IMR-90 (cell line): ENCODE data around the gene FAM98B. TPM values are rescaled to one million over a fixed set of nuclear protein-coding genes. Genes with fewer than 3 reads are reported as not detected.

Experiments
- ATAC-seq: fragments of 200-7000 bp; cut with Tn5 transposase; 2 replicates; pipeline ENCODE4 v1.9.1; 2020; ENCODE audit warnings: low read depth, mild to moderate bottlenecking, moderate library complexity
- BruUV-seq: library from RNA; stranded (reverse); fragments of 400-500 nt; replicated peaks from 2 replicates; lab custom pipeline; 2021; lab: Mats Ljungman, UMichigan
- CTCF ChIA-PET: fragments of 300-600 bp; formaldehyde crosslinking; extraction: SDS; loops from one replicate; lab custom pipeline; 2021; ENCODE audit warnings: antibody characterized with exemption; lab: Yijun Ruan, JAX
- POLR2A ChIA-PET: fragments of 300-600 bp; sonication (Branson Sonifier 250); formaldehyde crosslinking; loops from one replicate; lab custom pipeline; 2022; ENCODE audit warnings: antibody characterized with exemption; ENCODE audit not compliant: unreplicated experiment; lab: Charles Lee
- DNase-seq: peaks from one replicate; pipeline ENCODE4 v3.0.0; 2013
- H2AFZ ChIP-seq: replicated peaks from 2 replicates; pipeline ENCODE3; 2013; ENCODE audit warnings: low read length, mild to moderate bottlenecking; ENCODE audit not compliant: poor library complexity
- H2AK5ac ChIP-seq: 2 replicates; pipeline ENCODE4 v1.6.1; 2013; ENCODE audit warnings: low read depth, low read length, inconsistent platforms
- H2AK9ac ChIP-seq: replicated peaks from 2 replicates; pipeline ENCODE3; 2013; ENCODE audit warnings: mild to moderate bottlenecking, low read depth, low read length, moderate library complexity; ENCODE audit not compliant: poor library complexity
- H2BK120ac ChIP-seq: 2 replicates; pipeline ENCODE4 v1.6.1; 2013; ENCODE audit warnings: low read depth, low read length, inconsistent platforms
- H2BK15ac ChIP-seq: 3 replicates; pipeline ENCODE4 v1.6.1; 2013; ENCODE audit warnings: low read depth, low read length, inconsistent platforms
- H2BK20ac ChIP-seq: 2 replicates; pipeline ENCODE4 v1.6.1; 2013; ENCODE audit warnings: low read depth, mild to moderate bottlenecking, inconsistent platforms, low read length, moderate library complexity
- H2BK5ac ChIP-seq: 2 replicates; pipeline ENCODE4 v1.6.1; 2013; ENCODE audit warnings: mild to moderate bottlenecking, low read depth, low read length, inconsistent platforms; ENCODE audit not compliant: poor library complexity, severe bottlenecking
- H3K14ac ChIP-seq: replicated peaks from 2 replicates; pipeline ENCODE4 v1.6.1; 2013; ENCODE audit warnings: low read depth, low read length, inconsistent platforms
- H3K18ac ChIP-seq: 2 replicates; pipeline ENCODE4 v1.6.1; 2013; ENCODE audit warnings: low read depth, low read length, control low read depth
- H3K23ac ChIP-seq: 2 replicates; pipeline ENCODE4 v1.6.1; 2013; ENCODE audit warnings: low read depth, low read length, inconsistent platforms
- H3K27ac ChIP-seq: 2 replicates; pipeline ENCODE4 v1.5.1; 2013; ENCODE audit warnings: mild to moderate bottlenecking, control low read depth, low read length; ENCODE audit not compliant: insufficient read depth
- H3K27me3 ChIP-seq: 2 replicates; pipeline ENCODE4 v1.6.1; 2013; ENCODE audit warnings: low read length; ENCODE audit not compliant: control insufficient read depth, insufficient read depth
- H3K36me3 ChIP-seq: 2 replicates; pipeline ENCODE4 v1.6.1; 2013; ENCODE audit warnings: low read length, mixed read lengths; ENCODE audit not compliant: control insufficient read depth, insufficient read depth
- H3K4ac ChIP-seq: 2 replicates; pipeline ENCODE4 v1.6.1; 2013; ENCODE audit warnings: low read depth, low read length, inconsistent platforms
- H3K4me1 ChIP-seq: 2 replicates; pipeline ENCODE4 v1.6.1; 2013; ENCODE audit warnings: low read length, mixed read lengths; ENCODE audit not compliant: control insufficient read depth, insufficient read depth
- H3K4me2 ChIP-seq: 2 replicates; pipeline ENCODE4 v1.6.1; 2013; ENCODE audit warnings: low read depth, mild to moderate bottlenecking, control low read depth, low read length, moderate library complexity
- H3K4me3 ChIP-seq: 2 replicates; pipeline ENCODE4 v1.5.1; 2013; ENCODE audit warnings: low read depth, mild to moderate bottlenecking, control low read depth, low read length, moderate library complexity; ENCODE audit not compliant: insufficient read depth
- H3K56ac ChIP-seq: 2 replicates; pipeline ENCODE4 v1.6.1; 2013; ENCODE audit warnings: low read length, inconsistent platforms; ENCODE audit not compliant: insufficient read depth; ENCODE audit errors: extremely low read depth
- H3K79me1 ChIP-seq, 2 experiments: 2 replicates each; pipeline ENCODE4 v1.6.1; 2013; ENCODE audit warnings: low read length in 2 of 2, inconsistent platforms in 1 of 2, low read depth in 1 of 2
- H3K9ac ChIP-seq: 2 replicates; pipeline ENCODE4 v1.6.1; 2013; ENCODE audit warnings: low read depth, low read length, control low read depth
- H3K9me1 ChIP-seq: 2 replicates; pipeline ENCODE4 v1.6.1; 2013; ENCODE audit warnings: low read length, inconsistent platforms; ENCODE audit not compliant: insufficient read depth
- H3K9me3 ChIP-seq: 2 replicates; pipeline ENCODE4 v1.6.1; 2013; ENCODE audit warnings: low read length; ENCODE audit not compliant: control insufficient read depth, insufficient read depth
- H4K20me1 ChIP-seq: 2 replicates; pipeline ENCODE4 v1.6.1; 2013; ENCODE audit warnings: low read length, inconsistent platforms; ENCODE audit not compliant: insufficient read depth
- H4K5ac ChIP-seq: 2 replicates; pipeline ENCODE4 v1.6.1; 2013; ENCODE audit warnings: mild to moderate bottlenecking, low read depth, low read length, control low read depth
- H4K8ac ChIP-seq, 2 experiments: 2 replicates each; pipeline ENCODE4 v1.6.1; 2013; ENCODE audit warnings: low read depth in 2 of 2, low read length in 2 of 2, control low read depth in 1 of 2, inconsistent platforms in 1 of 2
- H4K91ac ChIP-seq: 2 replicates; pipeline ENCODE4 v1.6.1; 2013; ENCODE audit warnings: low read depth, low read length, inconsistent platforms; ENCODE audit not compliant: insufficient read depth
- BHLHE40 ChIP-seq: fragments of 150-350 bp; IDR thresholded peaks from 2 replicates; pipeline ENCODE4 v1.6.1; 2016; ENCODE audit warnings: mild to moderate bottlenecking, low read depth, low read length
- CEBPB ChIP-seq: IDR thresholded peaks from 2 replicates; pipeline ENCODE4 v1.6.1; 2012; ENCODE audit warnings: low read depth, low read length, improper control_type of control experiment
- CHD1 ChIP-seq: IDR thresholded peaks from 2 replicates; pipeline ENCODE4 v1.6.1; 2012; ENCODE audit warnings: low read depth, low read length, improper control_type of control experiment
- MAFK ChIP-seq: IDR thresholded peaks from 2 replicates; pipeline ENCODE4 v1.6.1; 2012; ENCODE audit warnings: low read depth, low read length, improper control_type of control experiment
- MXI1 ChIP-seq: IDR thresholded peaks from 2 replicates; pipeline ENCODE4 v1.6.1; 2012; ENCODE audit warnings: low read depth, mild to moderate bottlenecking, low read length, moderate library complexity, borderline replicate concordance
- NFE2L2 ChIP-seq: fragments of 150-350 bp; IDR thresholded peaks from 2 replicates; pipeline ENCODE4 v1.6.1; 2016; ENCODE audit warnings: low read depth, mild to moderate bottlenecking, low read length
- POLR2A ChIP-seq: IDR thresholded peaks from 2 replicates; pipeline ENCODE4 v1.6.1; 2012; ENCODE audit warnings: mild to moderate bottlenecking, low read depth, low read length
- RAD21 ChIP-seq: IDR thresholded peaks from 2 replicates; pipeline ENCODE4 v1.6.1; 2012; ENCODE audit warnings: low read length, improper control_type of control experiment
- RCOR1 ChIP-seq: IDR thresholded peaks from 2 replicates; pipeline ENCODE4 v1.6.1; 2012; ENCODE audit warnings: mild to moderate bottlenecking, low read length, improper control_type of control experiment; ENCODE audit not compliant: insufficient replicate concordance
- RFX5 ChIP-seq: IDR thresholded peaks from 2 replicates; pipeline ENCODE4 v1.8.0; 2012; ENCODE audit warnings: low read depth, mild to moderate bottlenecking, low read length, moderate library complexity
- WGBS, 2 experiments: methylation state at CpG; one replicate each; pipeline versions ENCODE4 v1.1.5 to v1.1.7; 2013; ENCODE audit warnings: missing lambda C conversion rate in 2 of 2; ENCODE audit not compliant: insufficient read length in 1 of 2; ENCODE audit errors: extremely low coverage in 2 of 2; 5-methylcytosine and 5-hydroxymethylcytosine counted together
- dilution Hi-C: fragments of 300-500 bp; cut with HindIII; formaldehyde crosslinking; loops from one replicate; pipeline ENCODE4 v1.14.3; 2018; ENCODE audit warnings: low sequenced_read_pairs; ENCODE audit not compliant: unreplicated experiment
- in situ Hi-C: fragments of 300-500 bp; cut with MboI; formaldehyde crosslinking; loops from 3 replicates; pipeline ENCODE4 v1.14.3; 2019; ENCODE audit warnings: low sequenced_read_pairs, inconsistent platforms, mixed read lengths
- intact Hi-C: fragments of 100-400 bp; cut with micrococcal nuclease; formaldehyde crosslinking; loops from 2 replicates; pipeline ENCODE4 v1.10.0; 2022
- polyA plus RNA-seq, 3 experiments: library from polyadenylated mRNA; depleted of rRNA; stranded (reverse); fragments of >200 nt; gene quantifications; 2 replicates each; pipeline ENCODE4 v1.2.3, GENCODE V29; 2012; ENCODE audit warnings: low replicate concordance in 1 of 3
- total RNA-seq: library from RNA; depleted of rRNA; stranded (reverse); fragments of >200 nt; gene quantifications from 2 replicates; pipeline ENCODE4 v1.2.3, GENCODE V29; 2012
- TF ChIP-seq, protein P1 (sequence below): fragments of 150-350 bp; IDR thresholded peaks from 2 replicates; pipeline ENCODE4 v1.6.1; 2016; ENCODE audit warnings: low read depth, mild to moderate bottlenecking, low read length, moderate library complexity, borderline replicate concordance
- TF ChIP-seq, protein P2 (sequence below): fragments of 150-350 bp; IDR thresholded peaks from 2 replicates; pipeline ENCODE4 v1.6.1; 2017; ENCODE audit warnings: mild to moderate bottlenecking, antibody characterized with exemption, low read length, low read depth

FAM98B gene
- total and polyA plus RNA-seq, 2 of the 4 experiments (the other 2 are of a cell fraction): 2.7 to 12.2 TPM

- no peak for TF ChIP-seq MAFK
- TF ChIP-seq RAD21: no peak
Measured at GRCh38 chr15:38535491-38536200, 81.7 kb downstream of the FAM98B start (continued).

- H2AFZ ChIP-seq: no peak overlapping the region
- H3K27ac ChIP-seq: peak overlapping the region; percentile 36; the same call in 1 of the 2 replicates
- 0 out of 4 replicates have a peak overlapping the region, but pooled peaks have one; percentile 39 for H4K8ac ChIP-seq
- peak; percentile 96 for DNase-seq
- H3K79me1 ChIP-seq: no peaks in the 10 kb centered on the region
- H3K23ac ChIP-seq: no peak overlapping the region
- ChIA-PET POLR2A (no interaction called here), CTCF (interaction anchor here (1.1 kb wide), 1 partner anchor 16 kb away, joined by 5 read pairs; no protein-coding TSS in a partner anchor)
- H3K14ac ChIP-seq: no peak overlapping the region
- H4K5ac ChIP-seq: peak overlapping the region; percentile 80; the same call in 1 of the 2 replicates
- ATAC-seq: peak; percentile 84
- in situ Hi-C loops: no loop called here
- peak overlapping the region; percentile 85 for H3K18ac ChIP-seq
- H3K4ac ChIP-seq: peak overlapping the region; percentile 68
- no peaks in the 10 kb centered on the region for H4K20me1 ChIP-seq
- TF ChIP-seq MXI1 (no peak), CEBPB (peak; percentile 81), RAD21 (no peak), BHLHE40 (no peak), CHD1 (no peak), NFE2L2 (no peak), RFX5 (peak; percentile 62; the same call in 1 of the 2 replicates), POLR2A (no peak), RCOR1 (no peak), MAFK (peak; percentile 7; the same call in 1 of the 2 replicates)
- TF ChIP-seq, protein P1, sequence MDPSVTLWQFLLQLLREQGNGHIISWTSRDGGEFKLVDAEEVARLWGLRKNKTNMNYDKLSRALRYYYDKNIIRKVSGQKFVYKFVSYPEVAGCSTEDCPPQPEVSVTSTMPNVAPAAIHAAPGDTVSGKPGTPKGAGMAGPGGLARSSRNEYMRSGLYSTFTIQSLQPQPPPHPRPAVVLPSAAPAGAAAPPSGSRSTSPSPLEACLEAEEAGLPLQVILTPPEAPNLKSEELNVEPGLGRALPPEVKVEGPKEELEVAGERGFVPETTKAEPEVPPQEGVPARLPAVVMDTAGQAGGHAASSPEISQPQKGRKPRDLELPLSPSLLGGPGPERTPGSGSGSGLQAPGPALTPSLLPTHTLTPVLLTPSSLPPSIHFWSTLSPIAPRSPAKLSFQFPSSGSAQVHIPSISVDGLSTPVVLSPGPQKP: no peak
- TF ChIP-seq, protein P2, sequence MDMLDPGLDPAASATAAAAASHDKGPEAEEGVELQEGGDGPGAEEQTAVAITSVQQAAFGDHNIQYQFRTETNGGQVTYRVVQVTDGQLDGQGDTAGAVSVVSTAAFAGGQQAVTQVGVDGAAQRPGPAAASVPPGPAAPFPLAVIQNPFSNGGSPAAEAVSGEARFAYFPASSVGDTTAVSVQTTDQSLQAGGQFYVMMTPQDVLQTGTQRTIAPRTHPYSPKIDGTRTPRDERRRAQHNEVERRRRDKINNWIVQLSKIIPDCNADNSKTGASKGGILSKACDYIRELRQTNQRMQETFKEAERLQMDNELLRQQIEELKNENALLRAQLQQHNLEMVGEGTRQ: no peak
- H3K4me3 ChIP-seq: no peak overlapping the region
- H2BK120ac ChIP-seq: peak overlapping the region; percentile 72; the same call in 1 of the 2 replicates
- no peak overlapping the region for H3K56ac ChIP-seq
- H2AK5ac ChIP-seq: no peak overlapping the region
- H4K91ac ChIP-seq: no peak overlapping the region; the same call in 1 of the 2 replicates
- no CpG with 5 or more reads among the region's 3 CpGs for WGBS, 2 experiments
- dilution Hi-C loops: no loop called here
- H2BK5ac ChIP-seq: peak overlapping the region; percentile 91
- no peak overlapping the region for H3K9ac ChIP-seq
- no peak overlapping the region for H2AK9ac ChIP-seq
- peaks cover 15% of the 10 kb centered on the region for H3K4me1 ChIP-seq
- BruUV-seq: no TSS peak
- intact Hi-C loops: loop anchor here (2.0 to 5.0 kb wide), 2 partner anchors 19 to 64 kb away; no protein-coding TSS in a partner anchor
- no peaks in the 10 kb centered on the region for H3K36me3 ChIP-seq
- no peaks in the 10 kb centered on the region for H3K9me3 ChIP-seq
- no peak overlapping the region for H2BK15ac ChIP-seq
- H3K4me2 ChIP-seq: no peak overlapping the region
- peaks cover 5% of the 10 kb centered on the region; the same call in 1 of the 2 replicates for H3K9me1 ChIP-seq
- no peak overlapping the region for H2BK20ac ChIP-seq
- H3K27me3 ChIP-seq: no peaks in the 10 kb centered on the region
Measured at GRCh38 chr15:38536201-38536676, 82.3 kb downstream of the FAM98B start.
